ENCODE measurements around the gene SEMA4D.

- no peak for TF ChIP-seq POLR2A (IDR thresholded peaks at IDR 0.05; ENCODE audit: low read depth)
- no peak for TF ChIP-seq CTCF (IDR thresholded peaks at IDR 0.05)
Observed at GRCh38 chr9:89442501-89442978, 55.4 kb downstream of the SEMA4D start.
